DND-41 (cell line): ENCODE results near the gene TOX3.

ENCODE experiments used
- EZH2 ChIP-seq: IDR thresholded peaks from 3 replicates; pipeline ENCODE4 v1.6.1; 2012; ENCODE audit warnings: borderline replicate concordance, low read depth, mild to moderate bottlenecking, moderate library complexity, low read length, inconsistent platforms; ENCODE audit not compliant: severe bottlenecking
- TF ChIP-seq, protein P1 (sequence below): IDR thresholded peaks from 2 replicates; pipeline ENCODE4 v1.5.1; 2012; ENCODE audit warnings: borderline replicate concordance, low read length, moderate library complexity, mild to moderate bottlenecking; ENCODE audit not compliant: poor library complexity, severe bottlenecking; ENCODE audit errors: extremely low read depth

GRCh38 chr16:52529226-52529625 lies 17.7 kb downstream of the TOX3 start:
- TF ChIP-seq, protein P1, sequence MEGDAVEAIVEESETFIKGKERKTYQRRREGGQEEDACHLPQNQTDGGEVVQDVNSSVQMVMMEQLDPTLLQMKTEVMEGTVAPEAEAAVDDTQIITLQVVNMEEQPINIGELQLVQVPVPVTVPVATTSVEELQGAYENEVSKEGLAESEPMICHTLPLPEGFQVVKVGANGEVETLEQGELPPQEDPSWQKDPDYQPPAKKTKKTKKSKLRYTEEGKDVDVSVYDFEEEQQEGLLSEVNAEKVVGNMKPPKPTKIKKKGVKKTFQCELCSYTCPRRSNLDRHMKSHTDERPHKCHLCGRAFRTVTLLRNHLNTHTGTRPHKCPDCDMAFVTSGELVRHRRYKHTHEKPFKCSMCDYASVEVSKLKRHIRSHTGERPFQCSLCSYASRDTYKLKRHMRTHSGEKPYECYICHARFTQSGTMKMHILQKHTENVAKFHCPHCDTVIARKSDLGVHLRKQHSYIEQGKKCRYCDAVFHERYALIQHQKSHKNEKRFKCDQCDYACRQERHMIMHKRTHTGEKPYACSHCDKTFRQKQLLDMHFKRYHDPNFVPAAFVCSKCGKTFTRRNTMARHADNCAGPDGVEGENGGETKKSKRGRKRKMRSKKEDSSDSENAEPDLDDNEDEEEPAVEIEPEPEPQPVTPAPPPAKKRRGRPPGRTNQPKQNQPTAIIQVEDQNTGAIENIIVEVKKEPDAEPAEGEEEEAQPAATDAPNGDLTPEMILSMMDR, result no peak
- TF ChIP-seq EZH2, result no peak
